ENCODE results near the gene NOB1. TPM values are rescaled to one million over a fixed set of nuclear protein-coding genes. Genes with fewer than 3 reads are reported as not detected.
A peak's percentile ranks its signal among the peaks of the same experiment; 100 is the strongest.

The NOB1 gene
- total RNA-seq, 1 experiment from 2014 or later: 172 TPM

DNA sequence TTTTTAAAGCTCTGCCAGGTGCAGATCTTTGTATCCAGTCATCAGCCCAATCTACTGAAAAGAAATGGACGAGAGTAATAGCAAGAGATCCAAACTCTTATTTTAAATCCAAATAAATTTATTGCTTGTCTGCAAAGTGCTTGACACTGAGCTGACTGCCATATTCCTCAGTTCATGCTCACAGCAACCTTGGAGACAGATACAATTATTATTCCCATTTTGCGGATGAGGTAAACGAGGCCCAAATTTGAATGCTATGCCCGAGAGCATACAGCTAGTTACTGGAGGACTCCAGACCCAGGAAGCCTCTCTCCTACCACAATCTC, 620 bp downstream of the NOB1 start:
- H3K27ac ChIP-seq (ENCODE audit: low read depth, low read length): peak overlapping the region; percentile 76
- CTCF ChIA-PET: interaction anchor here (1.0 to 2.6 kb wide), 9 partner anchors 14 to 357 kb away, joined by 3 to 22 read pairs (median 5); partner anchors contain the start of gene NQO1

More for the DNA sequence above, 620 bp downstream of the NOB1 start:
- H3K36me3 ChIP-seq (ENCODE audit: control insufficient read depth in 1 of 2, insufficient read depth in 2 of 2, low read length in 2 of 2): peaks cover 26 to 33% of the 10 kb centered on the region in 2 experiments
- H3K27me3 ChIP-seq (ENCODE audit: insufficient read depth, low read length): no peaks in the 10 kb centered on the region
- ChIA-PET RAD21 (ENCODE audit: low non-redundant PET in 1 of 2, low total read pairs in 2 of 2, uncharacterized antibody in 2 of 2, unreplicated experiment in 2 of 2) (interaction anchor here in 1 of 2 experiments (1.3 kb wide), 1 partner anchor 358 kb away, joined by 3 read pairs; no protein-coding TSS in a partner anchor), POLR2A (interaction anchor here (1.2 to 1.8 kb wide), 4 partner anchors 9 to 28 kb away, joined by 3 to 13 read pairs (median 6); partner anchors contain the start of gene NQO1)
- peaks cover 56% of the 10 kb centered on the region for H3K79me2 ChIP-seq (ENCODE audit: insufficient read depth, low read length)
- no TSS peak for BruUV-seq (replicated peaks)
- TF ChIP-seq FOSL1 (IDR thresholded peaks at IDR 0.05; ENCODE audit: low read depth) (no peak), EGR1 (IDR thresholded peaks at IDR 0.05; ENCODE audit: low read depth) (no peak), RAD21 (IDR thresholded peaks at IDR 0.05; ENCODE audit: low read depth) (no peak), ZFX (IDR thresholded peaks at IDR 0.05) (no peak), SIN3A (IDR thresholded peaks at IDR 0.05; ENCODE audit: low read depth) (no peak), ELF1 (IDR thresholded peaks at IDR 0.05; ENCODE audit: borderline replicate concordance, low read depth) (no peak), EZH2phosphoT487 (IDR thresholded peaks at IDR 0.05; ENCODE audit: borderline replicate concordance) (no peak), SP1 (IDR thresholded peaks at IDR 0.05; ENCODE audit: low read depth) (no peak), EZH2 (IDR thresholded peaks at IDR 0.05) (no peak), CBX3 (IDR thresholded peaks at IDR 0.05; ENCODE audit: low read depth) (no peak), ZNF274 (IDR thresholded peaks at IDR 0.05; ENCODE audit: low read depth, low read length) (no peak), TCF7L2 (IDR thresholded peaks at IDR 0.05; ENCODE audit: borderline replicate concordance, extremely low read depth, insufficient read depth, insufficient read length) (no peak), CEBPB (IDR thresholded peaks at IDR 0.05; ENCODE audit: low read depth) (no peak), YY1 (IDR thresholded peaks at IDR 0.05; ENCODE audit: extremely low read depth, insufficient replicate concordance, low read depth, low read length) (no peak), SRF (IDR thresholded peaks at IDR 0.05; ENCODE audit: low read depth) (no peak), JUND (IDR thresholded peaks at IDR 0.05) (no peak)
- TF ChIP-seq, protein P1, sequence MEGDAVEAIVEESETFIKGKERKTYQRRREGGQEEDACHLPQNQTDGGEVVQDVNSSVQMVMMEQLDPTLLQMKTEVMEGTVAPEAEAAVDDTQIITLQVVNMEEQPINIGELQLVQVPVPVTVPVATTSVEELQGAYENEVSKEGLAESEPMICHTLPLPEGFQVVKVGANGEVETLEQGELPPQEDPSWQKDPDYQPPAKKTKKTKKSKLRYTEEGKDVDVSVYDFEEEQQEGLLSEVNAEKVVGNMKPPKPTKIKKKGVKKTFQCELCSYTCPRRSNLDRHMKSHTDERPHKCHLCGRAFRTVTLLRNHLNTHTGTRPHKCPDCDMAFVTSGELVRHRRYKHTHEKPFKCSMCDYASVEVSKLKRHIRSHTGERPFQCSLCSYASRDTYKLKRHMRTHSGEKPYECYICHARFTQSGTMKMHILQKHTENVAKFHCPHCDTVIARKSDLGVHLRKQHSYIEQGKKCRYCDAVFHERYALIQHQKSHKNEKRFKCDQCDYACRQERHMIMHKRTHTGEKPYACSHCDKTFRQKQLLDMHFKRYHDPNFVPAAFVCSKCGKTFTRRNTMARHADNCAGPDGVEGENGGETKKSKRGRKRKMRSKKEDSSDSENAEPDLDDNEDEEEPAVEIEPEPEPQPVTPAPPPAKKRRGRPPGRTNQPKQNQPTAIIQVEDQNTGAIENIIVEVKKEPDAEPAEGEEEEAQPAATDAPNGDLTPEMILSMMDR (IDR thresholded peaks at IDR 0.05 in 2 of 3, conservative IDR thresholded peaks at IDR 0.05 in 1 of 3; ENCODE audit: borderline replicate concordance in 1 of 3, insufficient read depth in 1 of 3, low read depth in 2 of 3, low read length in 2 of 3): no peak
- TF ChIP-seq, protein P2, sequence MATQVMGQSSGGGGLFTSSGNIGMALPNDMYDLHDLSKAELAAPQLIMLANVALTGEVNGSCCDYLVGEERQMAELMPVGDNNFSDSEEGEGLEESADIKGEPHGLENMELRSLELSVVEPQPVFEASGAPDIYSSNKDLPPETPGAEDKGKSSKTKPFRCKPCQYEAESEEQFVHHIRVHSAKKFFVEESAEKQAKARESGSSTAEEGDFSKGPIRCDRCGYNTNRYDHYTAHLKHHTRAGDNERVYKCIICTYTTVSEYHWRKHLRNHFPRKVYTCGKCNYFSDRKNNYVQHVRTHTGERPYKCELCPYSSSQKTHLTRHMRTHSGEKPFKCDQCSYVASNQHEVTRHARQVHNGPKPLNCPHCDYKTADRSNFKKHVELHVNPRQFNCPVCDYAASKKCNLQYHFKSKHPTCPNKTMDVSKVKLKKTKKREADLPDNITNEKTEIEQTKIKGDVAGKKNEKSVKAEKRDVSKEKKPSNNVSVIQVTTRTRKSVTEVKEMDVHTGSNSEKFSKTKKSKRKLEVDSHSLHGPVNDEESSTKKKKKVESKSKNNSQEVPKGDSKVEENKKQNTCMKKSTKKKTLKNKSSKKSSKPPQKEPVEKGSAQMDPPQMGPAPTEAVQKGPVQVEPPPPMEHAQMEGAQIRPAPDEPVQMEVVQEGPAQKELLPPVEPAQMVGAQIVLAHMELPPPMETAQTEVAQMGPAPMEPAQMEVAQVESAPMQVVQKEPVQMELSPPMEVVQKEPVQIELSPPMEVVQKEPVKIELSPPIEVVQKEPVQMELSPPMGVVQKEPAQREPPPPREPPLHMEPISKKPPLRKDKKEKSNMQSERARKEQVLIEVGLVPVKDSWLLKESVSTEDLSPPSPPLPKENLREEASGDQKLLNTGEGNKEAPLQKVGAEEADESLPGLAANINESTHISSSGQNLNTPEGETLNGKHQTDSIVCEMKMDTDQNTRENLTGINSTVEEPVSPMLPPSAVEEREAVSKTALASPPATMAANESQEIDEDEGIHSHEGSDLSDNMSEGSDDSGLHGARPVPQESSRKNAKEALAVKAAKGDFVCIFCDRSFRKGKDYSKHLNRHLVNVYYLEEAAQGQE (IDR thresholded peaks at IDR 0.05; ENCODE audit: low read depth): no peak
- H2AFZ ChIP-seq (ENCODE audit: low read depth, low read length, poor library complexity, severe bottlenecking): no peak overlapping the region
- H3K9me2 ChIP-seq (ENCODE audit: insufficient read depth): no peaks in the 10 kb centered on the region
- no peaks in the 10 kb centered on the region for H3K9me3 ChIP-seq (ENCODE audit: control insufficient read depth in 1 of 2, insufficient read depth in 1 of 2, low read depth in 1 of 2, low read length in 2 of 2)
- ATAC-seq (no peak), DNase-seq (ENCODE audit: low read depth, low spot score) (no peak)
- peak overlapping the region; percentile 96 for H3K9ac ChIP-seq (ENCODE audit: low read length)
- H3K4me1 ChIP-seq (ENCODE audit: control insufficient read depth in 1 of 2, insufficient read depth in 2 of 2, low read length in 2 of 2): peaks cover 7 to 14% of the 10 kb centered on the region in 2 experiments
- no peaks in the 10 kb centered on the region for H4K20me1 ChIP-seq (ENCODE audit: insufficient read depth)
- peak overlapping the region; percentile 76 for H3K4me2 ChIP-seq (ENCODE audit: low read length)
- intact Hi-C loops (cut with micrococcal nuclease): loop anchor here (2.0 kb wide), 2 partner anchors 27 to 355 kb away; partner anchors contain the start of gene NQO1
- H3K4me3 ChIP-seq (replicated peaks in 1 of 2; ENCODE audit: low read depth in 1 of 2, low read length in 2 of 2): peak overlapping the region; percentile 91 to 92
